SK-N-SH (cell line): ENCODE data around the gene COL2A1.

ENCODE experiments used
- EZH2phosphoT487 ChIP-seq: fragments of 200-600 bp; sonication (generic); IDR thresholded peaks from 2 replicates; pipeline ENCODE4 v1.6.1; 2017; ENCODE audit warnings: low read depth, mixed run types, mild to moderate bottlenecking, antibody characterized with exemption, moderate library complexity, borderline replicate concordance
- MAX ChIP-seq: IDR thresholded peaks from 2 replicates; pipeline ENCODE4 v1.4.0; 2012; ENCODE audit warnings: low read depth
- TEAD4 ChIP-seq: IDR thresholded peaks from 2 replicates; pipeline ENCODE4 v1.4.0; 2012; ENCODE audit warnings: mild to moderate bottlenecking, borderline replicate concordance; ENCODE audit not compliant: insufficient read depth
- YY1 ChIP-seq: IDR thresholded peaks from 2 replicates; pipeline ENCODE4 v1.4.0; 2012; ENCODE audit warnings: low read depth, mild to moderate bottlenecking
- TF ChIP-seq, protein P1 (sequence below): IDR thresholded peaks from 2 replicates; pipeline ENCODE4 v1.6.1; 2012; ENCODE audit warnings: mild to moderate bottlenecking, low read depth, low read length, moderate library complexity

GRCh38 chr12:48013287-48013686 lies 9.0 kb upstream of the COL2A1 start:
- TF ChIP-seq EZH2phosphoT487 (no peak), MAX (no peak), TEAD4 (no peak), YY1 (no peak)
- TF ChIP-seq, protein P1, sequence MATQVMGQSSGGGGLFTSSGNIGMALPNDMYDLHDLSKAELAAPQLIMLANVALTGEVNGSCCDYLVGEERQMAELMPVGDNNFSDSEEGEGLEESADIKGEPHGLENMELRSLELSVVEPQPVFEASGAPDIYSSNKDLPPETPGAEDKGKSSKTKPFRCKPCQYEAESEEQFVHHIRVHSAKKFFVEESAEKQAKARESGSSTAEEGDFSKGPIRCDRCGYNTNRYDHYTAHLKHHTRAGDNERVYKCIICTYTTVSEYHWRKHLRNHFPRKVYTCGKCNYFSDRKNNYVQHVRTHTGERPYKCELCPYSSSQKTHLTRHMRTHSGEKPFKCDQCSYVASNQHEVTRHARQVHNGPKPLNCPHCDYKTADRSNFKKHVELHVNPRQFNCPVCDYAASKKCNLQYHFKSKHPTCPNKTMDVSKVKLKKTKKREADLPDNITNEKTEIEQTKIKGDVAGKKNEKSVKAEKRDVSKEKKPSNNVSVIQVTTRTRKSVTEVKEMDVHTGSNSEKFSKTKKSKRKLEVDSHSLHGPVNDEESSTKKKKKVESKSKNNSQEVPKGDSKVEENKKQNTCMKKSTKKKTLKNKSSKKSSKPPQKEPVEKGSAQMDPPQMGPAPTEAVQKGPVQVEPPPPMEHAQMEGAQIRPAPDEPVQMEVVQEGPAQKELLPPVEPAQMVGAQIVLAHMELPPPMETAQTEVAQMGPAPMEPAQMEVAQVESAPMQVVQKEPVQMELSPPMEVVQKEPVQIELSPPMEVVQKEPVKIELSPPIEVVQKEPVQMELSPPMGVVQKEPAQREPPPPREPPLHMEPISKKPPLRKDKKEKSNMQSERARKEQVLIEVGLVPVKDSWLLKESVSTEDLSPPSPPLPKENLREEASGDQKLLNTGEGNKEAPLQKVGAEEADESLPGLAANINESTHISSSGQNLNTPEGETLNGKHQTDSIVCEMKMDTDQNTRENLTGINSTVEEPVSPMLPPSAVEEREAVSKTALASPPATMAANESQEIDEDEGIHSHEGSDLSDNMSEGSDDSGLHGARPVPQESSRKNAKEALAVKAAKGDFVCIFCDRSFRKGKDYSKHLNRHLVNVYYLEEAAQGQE, result no peak
